H1 (cell line): Measurements from ENCODE around the gene ESR1. TPM values are rescaled to one million over a fixed set of nuclear protein-coding genes. Genes with fewer than 3 reads are reported as not detected.

ENCODE experiments used
- CTCF ChIA-PET: fragments of 300-600 bp; sonication (Branson Sonifier 250); formaldehyde crosslinking; loops from one replicate; lab custom pipeline; 2021; ENCODE audit not compliant: partially characterized antibody; lab: Charles Lee
- POLR2A ChIA-PET: fragments of 300-600 bp; sonication (Branson Sonifier 250); formaldehyde crosslinking; loops from one replicate; lab custom pipeline; 2021; ENCODE audit warnings: inconsistent platforms; ENCODE audit not compliant: partially characterized antibody; lab: Charles Lee
- DNase-seq, 2 experiments: peaks; one replicate each; pipeline versions ENCODE4 v3.0.0 to v3.0.0-alpha.2; 2010 to 2022; ENCODE audit warnings: low spot score in 2 of 2, low read depth in 1 of 2, mixed read lengths in 1 of 2
- FAIRE-seq: peaks from 2 replicates; lab custom pipeline; 2011; peaks lifted over from hg19 to GRCh38; lab: Jason Lieb, UNC
- H2AFZ ChIP-seq: 2 replicates; pipeline ENCODE4 v1.8.1; 2012; ENCODE audit warnings: low read length, inconsistent platforms
- H2AK5ac ChIP-seq: 2 replicates; pipeline ENCODE4 v1.6.1; 2013; ENCODE audit warnings: low read depth, low read length
- H2BK120ac ChIP-seq: replicated peaks from 2 replicates; pipeline ENCODE3; 2013; ENCODE audit warnings: low read depth, low read length, inconsistent platforms
- H2BK12ac ChIP-seq: 2 replicates; pipeline ENCODE4 v1.6.1; 2013; ENCODE audit warnings: low read depth, low read length
- H2BK15ac ChIP-seq: 2 replicates; pipeline ENCODE4 v1.6.1; 2013; ENCODE audit warnings: low read length
- H2BK20ac ChIP-seq: 2 replicates; pipeline ENCODE4 v1.6.1; 2013; ENCODE audit warnings: low read length
- H2BK5ac ChIP-seq: 2 replicates; pipeline ENCODE4 v1.6.1; 2013; ENCODE audit warnings: low read depth, low read length
- H3K14ac ChIP-seq: 2 replicates; pipeline ENCODE4 v1.6.1; 2013; ENCODE audit warnings: inconsistent platforms; ENCODE audit not compliant: insufficient read length
- H3K18ac ChIP-seq: 2 replicates; pipeline ENCODE4 v1.6.1; 2013; ENCODE audit warnings: low read length; ENCODE audit errors: extremely low read depth
- H3K23ac ChIP-seq: 2 replicates; pipeline ENCODE4 v1.6.1; 2013; ENCODE audit warnings: inconsistent platforms; ENCODE audit not compliant: insufficient read length
- H3K23me2 ChIP-seq: 2 replicates; pipeline ENCODE4 v1.6.1; 2013; ENCODE audit warnings: low read depth, low read length
- H3K27ac ChIP-seq: 2 replicates; pipeline ENCODE4 v1.6.1; 2011; ENCODE audit warnings: low read depth, low read length, inconsistent platforms
- H3K27me3 ChIP-seq, 4 experiments: replicated peaks in 1 of 4; 1 replicate in 1 of 4; 2 replicates in 3 of 4; pipeline versions ENCODE4 v1.6.1 to v1.8.1; 2011 to 2013; ENCODE audit warnings: low read length in 3 of 4, mild to moderate bottlenecking in 3 of 4, inconsistent platforms in 2 of 4, mixed read lengths in 2 of 4, moderate library complexity in 1 of 4; ENCODE audit not compliant: control insufficient read depth in 3 of 4, insufficient read depth in 3 of 4; ENCODE audit errors: extremely low read depth in 1 of 4
- H3K36me3 ChIP-seq, 4 experiments: 2 replicates each; pipeline versions ENCODE4 v1.6.1 to v1.8.1; 2011 to 2013; ENCODE audit warnings: mild to moderate bottlenecking in 4 of 4, low read length in 3 of 4, moderate library complexity in 2 of 4, control low read depth in 1 of 4, inconsistent platforms in 1 of 4; ENCODE audit not compliant: insufficient read depth in 4 of 4, control insufficient read depth in 2 of 4
- H3K4ac ChIP-seq: replicated peaks from 2 replicates; pipeline ENCODE3; 2013; ENCODE audit warnings: low read length, low read depth, mixed read lengths, inconsistent platforms; ENCODE audit not compliant: insufficient read length
- H3K4me1 ChIP-seq, 4 experiments: replicated peaks in 1 of 4; 1 replicate in 1 of 4; 2 replicates in 3 of 4; pipeline versions ENCODE4 v1.6.1 to v1.8.1; 2011 to 2013; ENCODE audit warnings: low read length in 3 of 4, inconsistent platforms in 2 of 4, mixed read lengths in 1 of 4; ENCODE audit not compliant: insufficient read depth in 4 of 4, control insufficient read depth in 3 of 4
- H3K4me2 ChIP-seq, 2 experiments: 2 replicates each; pipeline versions ENCODE4 v1.6.1 to v1.8.1; 2011 to 2013; ENCODE audit warnings: low read depth in 2 of 2, low read length in 2 of 2, control low read depth in 1 of 2, inconsistent platforms in 1 of 2, mild to moderate bottlenecking in 1 of 2; ENCODE audit not compliant: insufficient read depth in 1 of 2
- H3K4me3 ChIP-seq, 4 experiments: fragments of 200-600, 300-600 bp in 1 of 4; sonication (generic), shearing (Covaris generic), sonication (Bioruptor Twin) in 1 of 4; 2 replicates each; pipeline versions ENCODE4 v1.5.1 to v1.8.1; 2011 to 2016; ENCODE audit warnings: low read length in 4 of 4, low read depth in 3 of 4, control low read depth in 2 of 4, inconsistent platforms in 2 of 4, mild to moderate bottlenecking in 2 of 4, mixed read lengths in 1 of 4, moderate library complexity in 1 of 4; ENCODE audit not compliant: insufficient read depth in 2 of 4; ENCODE audit errors: extremely low read depth in 1 of 4
- H3K56ac ChIP-seq: replicated peaks from 2 replicates; pipeline ENCODE3; 2013; ENCODE audit warnings: low read depth, mild to moderate bottlenecking, mixed read lengths, low read length, inconsistent platforms; ENCODE audit not compliant: insufficient read length
- H3K79me1 ChIP-seq: 2 replicates; pipeline ENCODE4 v1.6.1; 2013; ENCODE audit warnings: low read depth, low read length, control low read depth
- H3K79me2 ChIP-seq, 2 experiments: 2 replicates each; pipeline versions ENCODE4 v1.6.1 to v1.8.1; 2012 to 2013; ENCODE audit warnings: low read length in 2 of 2, mild to moderate bottlenecking in 2 of 2, inconsistent platforms in 1 of 2; ENCODE audit not compliant: insufficient read depth in 2 of 2, control insufficient read depth in 1 of 2
- H3K9ac ChIP-seq, 4 experiments: replicated peaks in 1 of 4; 1 replicate in 1 of 4; 2 replicates in 3 of 4; pipeline versions ENCODE4 v1.6.1 to v1.8.1; 2011 to 2013; ENCODE audit warnings: low read depth in 3 of 4, low read length in 3 of 4, control low read depth in 2 of 4, mild to moderate bottlenecking in 2 of 4, moderate library complexity in 2 of 4, inconsistent platforms in 1 of 4; ENCODE audit errors: extremely low read depth in 1 of 4
- H3K9me3 ChIP-seq, 2 experiments: 2 replicates each; pipeline versions ENCODE4 v1.6.1 to v1.8.1; 2012 to 2013; ENCODE audit warnings: mild to moderate bottlenecking in 2 of 2, moderate library complexity in 2 of 2, control low read depth in 1 of 2, inconsistent platforms in 1 of 2, low read depth in 1 of 2, low read length in 1 of 2, mixed read lengths in 1 of 2; ENCODE audit not compliant: insufficient read depth in 2 of 2
- H4K20me1 ChIP-seq, 2 experiments: replicated peaks in 1 of 2; 2 replicates each; pipeline versions ENCODE3 to v1.8.1; 2011 to 2013; ENCODE audit warnings: inconsistent platforms in 2 of 2, low read length in 2 of 2, mild to moderate bottlenecking in 1 of 2; ENCODE audit not compliant: insufficient read depth in 2 of 2, control insufficient read depth in 1 of 2
- H4K5ac ChIP-seq: 2 replicates; pipeline ENCODE4 v1.6.1; 2013; ENCODE audit warnings: low read length, low read depth, mixed read lengths, inconsistent platforms; ENCODE audit not compliant: insufficient read length
- H4K8ac ChIP-seq: 2 replicates; pipeline ENCODE4 v1.8.0; 2013; ENCODE audit warnings: mild to moderate bottlenecking, moderate library complexity, low read length, inconsistent platforms; ENCODE audit not compliant: insufficient read depth; ENCODE audit errors: extremely low read depth
- H4K91ac ChIP-seq: replicated peaks from 2 replicates; pipeline ENCODE3; 2013; ENCODE audit warnings: low read length, mixed read lengths, inconsistent platforms; ENCODE audit not compliant: insufficient read length
- SRF ChIP-seq: IDR thresholded peaks from 2 replicates; pipeline ENCODE4 v1.6.1; 2011; ENCODE audit warnings: mild to moderate bottlenecking, low read depth, low read length, moderate library complexity
- WGBS, 2 experiments: shearing (Covaris generic) in 1 of 2; methylation state at CpG; one replicate each; pipeline versions ENCODE4 v1.1.6 to v1.1.7; 2013 to 2015; ENCODE audit warnings: low lambda C conversion rate in 2 of 2, mixed read lengths in 2 of 2, inconsistent platforms in 1 of 2, low coverage in 1 of 2, missing lambda C conversion rate in 1 of 2; ENCODE audit not compliant: insufficient replicate concordance in 2 of 2, insufficient coverage in 1 of 2, insufficient read length in 1 of 2; ENCODE audit errors: extremely low coverage in 1 of 2, missing lambda C conversion rate in 1 of 2; 5-methylcytosine and 5-hydroxymethylcytosine counted together
- polyA plus RNA-seq, 7 experiments: library from polyadenylated mRNA; depleted of rRNA in 3 of 7; stranded (reverse) in 5 of 7; unstranded in 2 of 7; fragments of >200 nt in 5 of 7; fragments of 200-250 nt in 2 of 7; gene quantifications; 1 replicate in 5 of 7; 2 replicates in 1 of 7; 4 replicates in 1 of 7; pipeline versions ENCODE4 v1.2.1 to v1.2.3, GENCODE V29; 2011 to 2013; ENCODE audit warnings: missing spikeins in 2 of 7, mixed read lengths in 2 of 7
- total RNA-seq: library from RNA; stranded (reverse); fragmentation: NEBNext Ultra II Directional; extraction: Animal tissue kit (Norgen Biotek cat#: 25700); gene quantifications from 2 replicates; pipeline ENCODE4 v1.2.1, GENCODE V29; 2021

Gene ESR1
- total and polyA plus RNA-seq, 2 of the 8 experiments (the other 6 are each of a cell fraction or from before 2014, with no cell fraction given): 0.03 to 0.17 TPM

DNA sequence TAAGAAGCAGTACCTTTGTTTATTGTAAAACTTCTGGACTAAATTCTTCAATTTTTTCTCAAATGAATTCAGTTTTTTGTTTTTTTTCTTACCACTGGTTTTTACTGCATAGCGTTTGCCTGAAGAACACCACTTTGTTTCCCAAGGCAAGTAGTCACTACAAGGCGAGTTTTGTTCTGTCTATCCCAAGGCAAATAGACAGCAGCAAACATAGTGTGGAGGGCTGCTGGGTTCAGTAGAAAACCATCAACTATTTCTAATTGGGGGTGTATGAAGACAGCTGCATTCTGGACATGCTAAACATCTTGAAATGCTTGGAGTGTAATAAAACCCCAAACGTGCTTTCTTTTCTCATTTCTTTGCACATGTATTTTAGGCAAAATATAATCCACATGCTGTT lies 197.4 kb downstream of the ESR1 start:
- Histone ChIP-seq H3K23ac (no peak overlapping the region), H3K4me3 (no peak overlapping the region), H3K4me2 (no peak overlapping the region), H3K27me3 (no peaks in the 10 kb centered on the region), H4K5ac (no peak overlapping the region), H3K79me2 (no peaks in the 10 kb centered on the region), H3K23me2 (no peaks in the 10 kb centered on the region), H4K91ac (no peak overlapping the region), H2BK5ac (no peak overlapping the region), H3K27ac (no peak overlapping the region), H3K4me1 (no peaks in the 10 kb centered on the region), H2BK15ac (no peak overlapping the region), H2AFZ (no peak overlapping the region), H3K4ac (no peak overlapping the region)
- TF ChIP-seq SRF: no peak
- TF ChIP-seq, all 59 proteins: peak for 0
- Histone ChIP-seq H2AK5ac (no peak overlapping the region), H3K36me3 (no peaks in the 10 kb centered on the region), H3K56ac (no peak overlapping the region), H2BK20ac (no peak overlapping the region), H3K79me1 (no peaks in the 10 kb centered on the region), H4K8ac (no peak overlapping the region), H2BK120ac (no peak overlapping the region), H3K14ac (no peak overlapping the region), H2BK12ac (no peak overlapping the region), H4K20me1 (no peaks in the 10 kb centered on the region), H3K18ac (no peak overlapping the region), H3K9me3 (no peaks in the 10 kb centered on the region), H3K9ac (no peak overlapping the region)
- no peak for FAIRE-seq
- 92% methylated on average over 3 of the region's 3 CpGs; no CpG with 5 or more reads in 1 of the 2 experiments for WGBS, 2 experiments
- DNase-seq: no peak
- POLR2A ChIA-PET: no interaction called here
- CTCF ChIA-PET: interaction anchor here (1.2 to 1.5 kb wide), 3 partner anchors 30 to 229 kb away, joined by 3 to 4 read pairs (median 3); no protein-coding TSS in a partner anchor
